DMS53 treated with DMSO at 0.1 percent for 48 hours (cell line): ENCODE measurements around the gene HLCS.

Experiments used
- DNase-seq: peaks from one replicate; lab custom pipeline; 2025; ENCODE audit not compliant: unreplicated experiment; lab: John Stamatoyannopoulos, UW

Gene HLCS

DNA sequence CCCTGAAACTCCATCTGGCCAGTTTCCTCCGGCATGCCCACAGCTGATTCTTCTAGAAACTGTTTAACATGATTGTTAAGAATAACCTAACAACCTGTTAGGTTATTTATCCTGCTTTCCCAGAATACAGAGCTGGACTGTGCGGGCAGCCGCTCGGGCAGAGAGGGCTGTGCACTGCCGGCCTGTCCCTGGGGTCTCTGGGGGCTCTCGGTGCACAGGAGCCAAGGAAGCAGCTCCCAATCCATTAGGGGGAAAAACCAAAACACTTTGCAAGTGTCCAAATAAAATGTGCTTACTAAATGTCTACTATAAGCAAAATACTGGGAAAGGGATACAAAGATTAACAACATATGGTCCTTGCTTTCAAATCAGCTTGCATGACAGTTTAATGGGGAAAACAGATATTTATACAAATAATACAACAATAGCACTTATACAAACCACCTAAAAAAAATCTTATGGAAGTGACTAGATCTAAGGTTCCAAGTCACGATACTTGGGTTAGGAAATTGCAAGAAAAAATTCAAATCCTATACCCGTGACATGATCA is 50.7 kb downstream of the HLCS start:
- DNase-seq, result no peak

DNA sequence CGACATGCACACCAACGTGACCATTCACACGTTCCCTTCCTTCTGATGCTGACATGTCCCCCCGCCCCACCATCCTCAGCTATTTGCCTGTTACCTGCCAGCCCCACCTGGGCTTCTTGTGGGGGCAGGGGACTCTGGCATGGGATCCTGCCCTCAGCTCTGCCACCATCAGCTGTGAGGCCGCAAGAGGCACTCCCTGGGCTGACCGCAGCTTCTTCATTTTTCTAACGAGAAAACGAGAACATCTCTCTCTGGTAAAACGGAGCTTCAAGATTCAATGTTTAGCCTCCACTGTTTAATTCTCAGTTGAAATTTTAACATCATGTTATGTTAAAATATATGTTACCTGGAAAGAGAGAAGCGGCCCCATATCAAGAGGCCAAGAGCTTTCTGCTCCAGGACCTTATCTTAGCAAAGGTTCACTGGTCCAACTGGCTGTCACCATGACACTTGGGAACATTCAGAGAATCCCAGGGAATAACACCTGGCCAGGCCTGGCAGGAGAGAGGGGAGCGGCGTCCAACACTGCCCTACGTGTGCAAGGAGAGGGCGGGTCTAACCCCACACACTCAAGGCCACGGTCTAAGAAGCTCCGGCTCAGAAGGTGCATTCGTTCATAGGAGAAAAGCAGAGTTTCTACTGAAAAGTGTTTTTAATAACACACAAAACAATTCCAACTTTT is 51.3 kb downstream of the HLCS start:
- DNase-seq, result no peak

DNA sequence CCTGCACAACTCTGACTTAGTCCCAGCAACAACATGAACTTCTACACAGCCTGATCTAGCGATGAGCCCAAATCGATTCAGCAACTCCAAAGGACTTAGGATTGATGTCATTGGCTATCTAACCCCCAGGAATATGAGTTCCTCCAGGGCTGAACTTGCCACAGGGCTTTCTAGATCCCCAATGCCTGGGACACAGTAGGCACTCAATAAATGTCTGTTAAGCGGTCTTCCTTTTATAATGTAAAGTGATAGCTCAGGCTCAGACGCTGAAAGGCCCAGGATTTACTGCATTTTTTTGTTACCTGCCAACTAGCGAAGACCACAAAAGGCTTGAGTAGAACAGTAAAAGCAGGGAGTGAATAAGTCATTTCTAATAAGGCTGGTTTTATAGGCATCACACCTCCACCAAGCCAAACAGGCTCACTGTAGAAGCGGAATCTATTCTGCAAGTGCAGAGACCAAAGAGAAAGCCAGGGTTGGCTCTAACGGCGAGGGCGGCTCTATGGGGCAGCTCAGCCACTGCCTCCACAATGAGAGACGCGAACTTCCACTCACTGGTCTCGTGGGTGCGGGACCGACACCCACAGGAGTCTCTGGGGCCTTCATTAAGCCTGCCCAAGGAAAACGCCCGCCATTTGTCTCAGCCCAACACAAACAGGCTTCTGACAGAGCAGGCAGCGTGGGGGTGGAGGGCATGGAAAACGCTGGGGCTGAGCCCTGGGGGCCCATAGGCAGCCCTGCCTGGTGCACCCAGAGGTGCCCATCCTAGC is 52.0 kb downstream of the HLCS start:
- no peak for DNase-seq

DNA sequence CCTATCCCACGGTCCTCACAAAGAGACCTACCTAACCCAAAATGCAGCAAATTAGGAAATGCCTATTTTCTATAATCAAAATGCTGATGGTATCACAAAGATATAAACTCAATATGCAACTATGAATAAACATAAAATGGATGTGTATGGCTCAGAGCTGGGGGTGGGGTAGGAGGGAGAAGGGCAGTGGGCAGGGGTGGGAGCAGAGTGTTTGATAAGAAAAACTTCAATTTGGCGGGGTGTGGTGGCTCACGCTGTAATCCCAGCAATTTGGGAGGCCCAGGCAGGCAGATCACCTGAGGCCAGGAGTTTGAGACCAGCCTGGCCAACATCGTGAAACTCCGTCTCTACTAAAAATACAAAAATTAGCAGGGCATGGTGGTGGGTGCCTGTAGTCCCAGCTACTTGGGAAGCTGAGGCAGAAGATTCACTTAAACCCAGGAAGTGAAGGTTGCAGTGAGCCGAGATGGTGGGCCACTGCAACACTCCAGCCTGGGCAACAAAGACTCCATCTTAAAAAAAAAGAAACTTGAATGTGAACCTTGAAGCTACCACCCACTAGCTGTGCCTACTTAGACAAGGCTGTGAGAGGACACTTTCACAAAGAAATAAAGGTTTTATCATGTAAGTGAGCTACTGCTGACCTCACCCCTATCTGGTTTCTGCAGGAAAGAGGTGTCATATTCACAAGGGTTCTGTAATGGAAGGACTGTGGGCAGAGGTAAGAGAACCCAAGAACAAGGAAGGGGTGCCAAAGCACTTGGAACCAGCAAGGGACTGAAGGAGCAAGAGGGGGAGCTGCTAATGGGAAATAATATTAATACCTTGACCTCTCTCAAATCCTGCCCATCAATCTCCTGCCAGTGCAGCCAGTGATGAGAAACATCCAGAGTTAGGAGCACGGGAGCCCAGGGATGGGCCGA is 53.0 kb downstream of the HLCS start:
- no peak for DNase-seq

DNA sequence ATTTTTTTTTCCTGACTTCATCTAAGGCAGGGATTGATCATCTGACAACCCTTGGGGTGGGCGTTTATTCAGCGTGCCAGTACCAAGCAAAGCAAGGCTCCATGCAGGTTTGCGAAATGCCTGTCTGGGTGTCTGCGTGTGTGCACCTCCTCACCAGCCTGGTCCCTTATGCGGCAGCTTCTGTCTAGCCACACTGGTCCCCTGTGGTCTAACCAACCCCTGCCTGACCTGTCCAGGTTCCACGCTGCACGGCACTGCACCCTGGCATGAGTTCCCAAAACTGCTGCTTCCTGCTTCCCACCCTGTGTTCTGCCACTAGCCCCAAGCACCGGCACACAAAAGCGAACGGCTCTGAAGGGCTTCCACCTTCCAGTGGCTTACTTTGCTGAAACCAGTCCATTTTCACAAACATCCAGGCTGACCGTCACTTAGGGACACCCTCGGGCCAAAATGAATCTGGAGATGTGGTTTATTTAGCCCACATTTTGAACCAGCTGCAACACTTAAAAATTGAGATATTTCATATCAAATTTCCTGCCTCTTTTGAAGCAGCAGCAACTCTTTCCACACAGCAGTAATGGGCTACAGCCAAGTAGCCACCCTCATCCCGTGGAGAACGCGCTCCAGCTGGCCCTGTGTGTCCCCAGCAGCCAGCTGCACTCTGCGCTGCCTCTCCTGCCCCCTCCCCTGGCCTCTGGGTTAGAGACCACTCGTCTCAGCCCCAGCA is 55.7 kb downstream of the HLCS start:
- no peak for DNase-seq

DNA sequence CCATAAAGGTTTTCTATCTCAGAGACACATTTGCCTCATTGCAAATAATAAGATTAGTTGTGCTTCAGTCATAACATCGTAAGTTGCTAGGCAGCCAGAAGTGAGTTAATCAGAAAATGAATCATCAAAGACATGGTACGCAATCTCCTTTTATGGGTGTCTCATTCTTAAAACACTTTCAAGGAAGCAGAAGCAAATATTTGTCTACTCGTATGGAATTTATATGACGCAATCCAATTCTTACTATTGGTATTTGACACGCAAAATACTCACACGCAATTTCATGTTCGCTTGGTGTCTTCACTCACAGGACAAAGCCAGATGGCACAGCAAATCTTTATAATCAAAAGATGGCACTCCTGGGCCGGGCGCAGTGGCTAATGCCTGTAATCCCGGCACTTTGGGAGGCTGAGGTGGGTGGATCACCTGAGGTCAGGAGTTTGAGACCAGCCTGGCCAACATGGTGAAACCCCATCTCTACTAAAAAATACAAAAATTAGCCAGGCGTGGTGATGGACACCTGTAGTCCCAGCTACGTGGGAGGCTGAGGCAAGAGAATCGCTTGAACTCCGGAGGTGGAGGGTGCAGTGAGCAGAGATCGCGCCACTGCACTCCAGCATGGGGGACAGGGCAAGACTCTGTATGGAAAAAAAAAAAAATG is 56.4 kb downstream of the HLCS start:
- DNase-seq, result no peak

DNA sequence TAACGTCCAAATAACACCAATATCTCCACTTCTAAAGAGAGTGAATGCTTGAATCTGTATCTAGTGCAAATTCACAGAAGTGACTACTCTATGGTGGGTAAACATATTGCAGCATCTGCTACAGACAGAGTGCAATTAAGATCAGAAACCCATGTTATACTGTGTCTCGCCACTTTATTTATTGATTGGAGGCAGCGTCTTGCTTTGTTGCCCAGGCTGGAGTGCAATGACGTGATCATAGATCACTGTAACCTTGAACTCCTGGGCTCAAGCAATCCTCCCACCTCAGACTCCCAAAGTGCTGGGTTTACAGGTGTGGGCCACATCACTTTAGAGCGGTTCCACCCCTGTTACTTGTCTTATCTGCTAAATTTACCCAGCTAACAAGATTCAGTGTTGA is 57.0 kb downstream of the HLCS start:
- DNase-seq, result no peak

DNA sequence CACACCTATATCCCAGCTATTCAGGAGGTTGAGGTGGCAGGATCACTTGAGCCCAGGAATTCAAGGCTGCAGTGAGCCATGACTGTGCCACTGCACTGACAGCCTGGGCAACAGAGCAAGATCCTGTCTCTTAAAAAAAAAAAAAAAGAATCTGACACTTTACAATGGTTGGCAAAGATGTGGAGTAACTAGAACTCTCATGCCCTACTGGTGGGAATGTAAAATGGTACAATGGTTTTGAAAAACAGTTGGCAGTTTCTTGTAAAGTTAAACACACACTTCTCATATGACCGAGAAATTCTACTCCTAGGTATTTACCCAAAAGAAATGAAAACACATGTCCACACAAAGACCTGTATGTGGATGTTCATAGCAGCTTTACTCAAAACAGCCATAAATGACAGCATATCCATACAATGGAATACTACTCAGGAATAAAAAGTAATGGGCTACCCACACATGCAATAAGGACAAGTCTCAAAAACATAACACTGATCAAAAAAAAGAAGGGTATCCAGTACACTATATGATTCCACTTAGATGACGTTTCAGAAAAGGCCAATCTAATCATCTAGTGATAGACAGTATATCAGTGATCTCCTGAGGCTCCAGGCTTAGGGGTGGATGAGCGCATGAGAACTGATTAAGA is 58.1 kb downstream of the HLCS start:
- DNase-seq, result no peak

DNA sequence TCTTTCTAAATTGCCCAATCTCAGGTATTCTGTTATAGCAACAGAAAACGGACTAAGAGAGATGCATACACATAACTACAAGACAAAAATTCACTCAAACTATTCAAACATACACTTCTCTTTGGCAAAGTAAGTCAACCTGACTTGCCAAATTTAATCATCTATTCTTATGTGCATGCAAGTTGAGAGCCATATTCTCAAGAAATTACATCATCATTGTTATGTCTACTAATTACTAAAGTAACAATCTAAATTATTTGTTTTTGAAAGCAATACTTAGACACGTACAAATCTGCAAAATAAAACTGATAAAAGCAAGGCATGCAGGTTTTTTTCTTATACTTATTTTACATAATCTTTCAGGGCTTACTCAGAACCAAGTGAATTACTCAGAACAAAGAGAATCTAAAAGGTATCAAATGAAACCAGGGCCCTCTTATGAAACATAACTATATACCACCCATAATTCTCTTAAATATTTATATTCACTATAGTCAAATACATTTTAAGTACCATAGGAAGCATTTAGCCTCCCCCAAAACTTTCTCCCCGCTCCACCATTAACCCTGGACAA is 62.3 kb downstream of the HLCS start:
- no peak for DNase-seq

DNA sequence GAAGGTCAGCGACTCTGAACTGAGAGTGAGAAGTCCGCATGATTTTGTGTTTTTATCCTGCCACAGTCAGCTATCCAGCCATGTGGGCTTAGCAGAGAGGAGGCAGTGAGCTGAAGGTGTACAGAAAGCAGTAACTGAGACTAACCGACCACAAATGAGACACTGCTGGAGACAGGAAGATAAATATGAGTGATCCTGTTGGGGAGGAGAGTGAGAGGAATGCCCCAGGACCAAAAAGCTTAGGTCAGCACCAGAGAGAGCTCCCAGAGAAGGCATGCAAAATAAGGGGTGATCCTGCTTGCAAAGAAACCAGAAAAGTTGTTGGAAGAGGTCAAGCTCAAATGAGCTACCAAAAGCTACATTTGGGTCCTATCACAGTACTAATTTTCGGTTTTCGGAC is 63.7 kb downstream of the HLCS start:
- no peak for DNase-seq

DNA sequence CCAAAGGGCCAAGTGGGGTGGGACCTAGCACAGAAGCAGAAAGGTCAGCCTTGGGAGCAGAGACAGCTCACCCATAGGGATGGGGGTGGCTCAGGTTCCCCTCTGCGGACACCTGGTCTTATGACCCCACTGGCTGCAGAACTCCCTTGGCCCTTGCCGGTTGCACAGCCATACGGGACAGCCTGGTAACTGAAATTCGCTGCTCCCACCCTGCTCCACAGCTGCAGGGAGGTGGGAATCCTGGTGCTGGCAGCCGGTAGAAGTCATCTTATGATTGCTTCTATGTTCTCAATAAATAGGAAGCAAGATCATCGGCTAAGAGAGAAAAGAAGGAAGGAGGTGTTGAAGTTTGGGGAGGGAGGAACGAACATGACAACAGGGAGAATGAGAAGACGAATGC is 64.1 kb downstream of the HLCS start:
- DNase-seq, result no peak

DNA sequence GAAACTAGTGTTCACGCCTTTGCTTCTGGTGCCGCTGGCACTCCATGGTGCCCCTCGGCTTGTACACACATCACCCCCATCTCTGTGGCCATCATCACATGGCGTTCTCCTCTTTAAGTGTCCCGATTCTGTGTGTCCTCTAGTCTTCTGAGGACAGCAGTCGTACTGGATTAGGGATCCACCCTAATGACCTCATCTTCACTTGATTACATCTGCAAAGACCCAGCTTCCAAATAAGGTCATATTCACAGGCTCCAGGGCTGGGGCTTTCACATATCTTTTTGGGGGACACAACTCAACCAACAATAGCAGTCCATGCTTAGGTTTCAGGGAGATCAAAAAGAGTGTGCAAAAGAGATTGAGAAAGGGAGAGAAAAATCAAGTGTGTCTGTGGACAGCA is 64.9 kb downstream of the HLCS start:
- no peak for DNase-seq

DNA sequence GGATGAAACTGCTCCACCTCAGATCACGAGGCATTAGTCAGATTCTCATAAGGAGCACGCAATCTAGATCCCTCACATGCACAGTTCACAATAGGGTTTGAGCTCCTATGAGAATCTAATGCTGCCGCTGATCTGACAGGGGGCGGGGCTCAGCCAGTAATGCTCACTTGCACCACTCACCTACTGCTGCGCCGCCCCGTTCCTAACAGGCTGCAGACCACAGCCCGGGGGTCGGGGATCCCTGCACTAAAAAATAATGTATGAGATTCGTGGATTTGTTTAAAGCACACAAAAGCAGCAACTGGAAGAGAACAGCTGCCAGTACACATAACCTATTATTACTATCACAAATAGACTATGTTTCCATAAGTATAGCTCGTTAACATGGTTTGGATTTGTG is 72.9 kb downstream of the HLCS start:
- DNase-seq, result no peak

DNA sequence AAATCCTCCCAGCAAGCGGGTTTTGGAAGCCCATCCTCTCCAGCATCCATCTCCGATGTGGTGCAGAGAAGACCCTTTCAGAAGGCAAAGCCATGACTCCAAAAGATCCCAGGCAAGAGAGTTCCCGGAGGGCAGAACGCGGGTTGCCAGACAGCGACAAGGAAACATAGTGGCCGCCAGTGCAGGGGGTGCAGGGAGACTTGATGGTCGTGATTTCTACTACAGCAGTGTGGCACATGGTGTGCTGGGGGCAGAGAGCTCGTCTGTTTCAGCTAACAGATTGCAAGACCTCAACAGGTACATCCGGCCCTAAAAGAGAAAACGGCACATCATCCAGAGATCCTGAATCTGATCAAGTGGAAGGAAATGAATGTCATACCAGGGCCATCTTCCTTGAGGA is 74.3 kb downstream of the HLCS start:
- DNase-seq, result no peak

DNA sequence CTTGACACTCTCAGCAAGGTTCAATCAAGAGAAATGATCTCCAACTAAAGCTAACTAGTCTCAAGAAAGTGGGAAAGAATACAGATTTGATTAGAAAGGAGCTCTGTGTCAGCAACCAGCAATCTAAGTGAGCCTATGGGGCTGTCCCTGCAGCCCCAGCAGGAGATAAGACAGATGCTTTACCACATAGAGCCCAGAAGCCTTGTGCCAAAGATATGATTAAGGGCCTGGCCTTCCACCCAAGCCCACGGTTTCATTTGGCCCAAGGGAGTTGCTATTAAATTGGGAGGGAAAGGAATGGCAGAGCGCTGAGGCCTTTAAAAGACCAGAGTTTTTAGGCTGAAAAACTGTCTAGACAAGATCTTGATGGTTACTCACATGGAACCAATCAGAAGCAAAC is 74.8 kb downstream of the HLCS start:
- no peak for DNase-seq

DNA sequence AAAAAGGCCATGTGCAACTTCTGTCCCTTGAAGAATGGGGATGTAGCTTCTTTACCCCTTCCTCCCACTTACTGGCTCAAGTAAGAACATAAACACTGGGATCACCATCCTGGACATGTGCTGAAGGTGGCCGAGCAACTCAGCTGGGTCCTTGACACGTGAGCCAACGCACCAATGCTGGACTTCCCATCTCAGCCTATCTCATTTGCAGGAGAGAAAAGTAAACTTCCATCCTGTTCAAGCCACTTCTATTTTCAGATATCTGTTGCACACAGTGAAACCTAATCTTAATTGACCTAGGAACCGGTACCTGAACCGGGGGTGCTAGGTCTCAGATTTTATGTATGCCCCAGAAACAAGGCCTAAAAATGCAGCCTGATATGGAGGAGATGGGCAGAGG is 75.3 kb downstream of the HLCS start:
- DNase-seq, result no peak

DNA sequence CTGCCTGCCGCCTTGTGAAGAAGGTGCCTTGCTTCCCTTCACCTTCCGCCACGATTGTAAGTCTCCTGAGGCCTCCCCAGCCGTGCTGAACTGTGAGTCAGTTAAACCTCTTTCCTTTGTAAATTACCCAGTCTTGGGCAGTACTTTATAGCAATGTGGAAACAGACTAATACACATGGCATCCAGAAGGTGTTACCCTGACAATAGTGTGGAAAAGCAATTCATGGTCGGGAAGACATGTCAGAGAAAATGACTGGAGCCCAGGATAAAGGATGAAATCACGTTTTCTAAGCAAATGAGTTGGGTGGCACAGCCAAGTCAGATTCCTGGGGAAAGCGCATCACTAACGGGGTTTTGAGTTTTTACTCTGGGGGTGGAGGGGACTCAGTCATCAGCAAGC is 76.4 kb downstream of the HLCS start:
- no peak for DNase-seq

DNA sequence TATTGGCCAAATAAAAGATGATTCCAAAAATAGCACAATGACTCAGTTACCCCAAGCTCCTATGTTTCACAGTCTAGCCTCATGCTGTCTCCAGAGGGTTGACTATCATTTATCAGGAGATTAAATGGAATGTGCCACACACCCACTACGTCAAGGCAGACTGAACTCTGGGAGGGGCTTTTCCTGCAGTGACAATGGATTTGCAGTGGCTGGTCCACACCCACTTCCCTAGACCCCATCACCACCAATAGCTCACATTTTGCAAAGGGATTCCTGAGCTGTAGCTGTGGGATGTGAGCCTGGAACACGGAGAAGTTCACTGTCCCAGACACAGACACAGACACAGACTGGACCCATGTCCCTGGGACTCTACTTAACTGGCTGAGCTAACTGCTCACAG is 77.1 kb downstream of the HLCS start:
- DNase-seq, result no peak

DNA sequence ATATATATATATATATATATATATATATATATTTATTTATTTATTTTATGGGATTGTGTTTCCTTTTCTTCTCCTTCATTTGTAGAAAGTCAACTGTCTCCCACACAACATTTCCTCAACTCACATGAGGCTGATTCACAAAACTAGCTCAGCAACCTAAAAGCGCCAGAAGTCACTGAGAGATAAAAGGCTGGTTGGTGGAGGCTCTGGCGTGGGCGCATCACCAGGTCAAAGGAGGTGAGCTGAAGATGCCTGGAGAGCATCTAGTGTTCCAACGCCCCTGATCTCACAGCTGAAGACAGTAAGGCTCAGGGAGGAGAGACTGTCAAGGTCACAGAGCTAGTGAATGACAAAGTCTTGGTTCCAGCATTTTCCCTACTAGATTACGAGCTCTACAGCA is 78.0 kb downstream of the HLCS start:
- no peak for DNase-seq

DNA sequence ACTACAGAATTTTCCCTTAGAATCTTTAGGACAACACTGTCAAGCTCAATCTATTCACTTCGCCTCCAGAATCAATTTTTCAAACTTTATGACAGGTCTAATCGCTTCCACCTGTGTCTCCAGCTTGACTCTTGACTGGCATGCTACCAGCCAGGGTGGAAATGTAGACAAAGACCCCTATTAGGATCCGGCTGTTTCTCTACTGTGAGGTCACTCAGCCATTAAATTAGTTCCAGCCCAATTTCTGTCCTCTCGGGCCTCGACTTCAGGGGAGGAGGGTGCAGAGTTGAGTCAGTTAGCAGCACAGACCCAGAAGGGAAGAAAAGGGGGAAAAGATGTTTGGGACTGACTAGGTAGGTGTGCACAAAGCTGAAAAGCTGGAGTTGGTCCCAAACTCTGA is 78.5 kb downstream of the HLCS start:
- no peak for DNase-seq
